Cardiac muscle cell (in vitro differentiated cells and primary cell): Measurements from ENCODE around the gene PTPRD. TPM values are rescaled to one million over a fixed set of nuclear protein-coding genes. Genes with fewer than 3 reads are reported as not detected.

Experiments used
- DNase-seq, 2 donors: peaks; one replicate each; pipeline versions ENCODE4 v3.0.0 to v3.0.0-alpha.2; 2010 to 2017; ENCODE audit warnings: low read depth in 1 of 2, low spot score in 1 of 2
- H3K27ac ChIP-seq: fragments of 200-600 bp; sonication (generic); 2 replicates; pipeline ENCODE4 v1.5.1; 2016
- H3K27me3 ChIP-seq: fragments of 200-600 bp; sonication (generic); 2 replicates; pipeline ENCODE4 v1.6.0; 2016; ENCODE audit warnings: control low read depth
- H3K36me3 ChIP-seq: fragments of 200-600 bp; sonication (generic); 2 replicates; pipeline ENCODE4 v1.5.1; 2016; ENCODE audit warnings: control low read depth
- H3K4me1 ChIP-seq: fragments of 200-600 bp; sonication (generic); 2 replicates; pipeline ENCODE4 v1.8.1; 2017; ENCODE audit warnings: low read depth, mild to moderate bottlenecking, mixed run types
- H3K4me3 ChIP-seq: fragments of 200-600 bp; sonication (generic); 2 replicates; pipeline ENCODE4 v1.5.1; 2016; ENCODE audit warnings: mild to moderate bottlenecking
- H3K9me3 ChIP-seq: fragments of 200-600 bp; sonication (generic); 2 replicates; pipeline ENCODE4 v1.5.1; 2017; ENCODE audit warnings: low read depth, mild to moderate bottlenecking, control low read depth
- polyA plus RNA-seq: library from polyadenylated mRNA; unstranded; fragments of >200 nt; fragmentation: Nextera tagmentation; extraction: Ambion mirVana; gene quantifications from 2 replicates; pipeline ENCODE4 v1.2.1, GENCODE V29; 2016
- total RNA-seq: library from RNA; depleted of rRNA; stranded (reverse); fragments of >200 nt; gene quantifications from 2 replicates; pipeline ENCODE4 v1.2.3, GENCODE V29; 2016
- TF ChIP-seq, protein P1 (sequence below): IDR thresholded peaks from 2 replicates; pipeline ENCODE4 v1.5.1; 2012; ENCODE audit warnings: low read depth, mild to moderate bottlenecking, low read length

Gene PTPRD
- total and polyA plus RNA-seq, 2 experiments from 2014 or later = 37.0 to 287 TPM

DNA sequence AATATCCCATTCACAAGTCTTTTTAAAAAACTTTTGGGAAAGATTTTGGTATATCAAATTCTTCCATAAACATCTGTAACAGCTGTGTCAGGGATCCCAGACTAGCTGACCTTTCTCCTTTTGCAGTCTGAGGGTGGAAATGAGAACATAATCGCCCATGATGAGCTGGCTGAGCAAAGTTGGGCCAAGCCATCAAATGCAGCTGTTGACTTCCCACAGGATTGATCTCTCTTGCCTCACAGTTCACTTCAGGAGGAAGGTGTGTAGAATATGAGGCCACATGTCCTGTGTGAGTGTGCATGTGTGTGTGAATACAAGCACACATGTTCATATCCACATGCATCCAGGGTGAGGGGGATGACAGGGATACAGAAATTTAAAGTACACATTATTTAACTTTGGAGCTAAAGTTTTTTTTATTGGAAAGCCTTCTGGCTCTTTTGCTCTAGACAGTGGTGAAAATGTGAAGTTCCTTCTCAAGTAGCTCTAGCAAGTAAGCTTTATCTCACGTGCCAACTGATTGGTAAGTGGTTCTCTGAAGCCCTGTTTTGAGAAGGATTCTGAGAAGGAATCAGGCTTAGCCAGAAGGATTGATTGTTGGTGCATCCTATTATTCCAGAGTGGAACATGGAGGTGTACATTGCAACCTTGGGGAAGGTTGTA is 2344.5 kb downstream of the PTPRD start:
- TF ChIP-seq, protein P1, sequence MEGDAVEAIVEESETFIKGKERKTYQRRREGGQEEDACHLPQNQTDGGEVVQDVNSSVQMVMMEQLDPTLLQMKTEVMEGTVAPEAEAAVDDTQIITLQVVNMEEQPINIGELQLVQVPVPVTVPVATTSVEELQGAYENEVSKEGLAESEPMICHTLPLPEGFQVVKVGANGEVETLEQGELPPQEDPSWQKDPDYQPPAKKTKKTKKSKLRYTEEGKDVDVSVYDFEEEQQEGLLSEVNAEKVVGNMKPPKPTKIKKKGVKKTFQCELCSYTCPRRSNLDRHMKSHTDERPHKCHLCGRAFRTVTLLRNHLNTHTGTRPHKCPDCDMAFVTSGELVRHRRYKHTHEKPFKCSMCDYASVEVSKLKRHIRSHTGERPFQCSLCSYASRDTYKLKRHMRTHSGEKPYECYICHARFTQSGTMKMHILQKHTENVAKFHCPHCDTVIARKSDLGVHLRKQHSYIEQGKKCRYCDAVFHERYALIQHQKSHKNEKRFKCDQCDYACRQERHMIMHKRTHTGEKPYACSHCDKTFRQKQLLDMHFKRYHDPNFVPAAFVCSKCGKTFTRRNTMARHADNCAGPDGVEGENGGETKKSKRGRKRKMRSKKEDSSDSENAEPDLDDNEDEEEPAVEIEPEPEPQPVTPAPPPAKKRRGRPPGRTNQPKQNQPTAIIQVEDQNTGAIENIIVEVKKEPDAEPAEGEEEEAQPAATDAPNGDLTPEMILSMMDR = no peak
- no peak overlapping the region for H3K4me3 ChIP-seq
- H3K9me3 ChIP-seq = no peaks in the 10 kb centered on the region
- no peaks in the 10 kb centered on the region for H3K27me3 ChIP-seq
- H3K4me1 ChIP-seq = no peaks in the 10 kb centered on the region
- H3K27ac ChIP-seq = no peak overlapping the region
- no peaks in the 10 kb centered on the region for H3K36me3 ChIP-seq
- DNase-seq = no peak

DNA sequence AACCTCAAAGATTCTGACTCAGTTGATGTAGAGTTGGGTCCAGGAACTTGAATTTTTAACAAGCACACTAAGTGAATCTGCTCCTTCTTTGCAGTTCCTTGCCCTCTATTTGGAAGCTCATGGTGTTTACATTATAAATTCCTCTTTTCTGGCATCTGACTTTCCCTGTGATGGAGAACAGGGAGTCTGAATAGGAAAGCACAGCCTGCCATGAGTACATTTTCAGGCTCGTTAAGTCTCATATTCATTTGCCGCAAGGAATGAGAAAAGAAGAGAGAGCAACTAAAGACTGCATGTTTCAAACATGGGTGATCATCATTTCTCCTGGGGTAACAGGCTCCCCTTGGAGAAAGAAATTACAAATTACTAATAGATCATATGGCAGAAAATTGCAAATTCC is 2345.2 kb downstream of the PTPRD start:
- H3K27me3 ChIP-seq = no peaks in the 10 kb centered on the region
- DNase-seq = no peak
- no peaks in the 10 kb centered on the region for H3K4me1 ChIP-seq
- H3K4me3 ChIP-seq = no peak overlapping the region
- H3K27ac ChIP-seq = no peak overlapping the region
- no peaks in the 10 kb centered on the region for H3K36me3 ChIP-seq
- H3K9me3 ChIP-seq = no peaks in the 10 kb centered on the region
- TF ChIP-seq, protein P1 = no peak

DNA sequence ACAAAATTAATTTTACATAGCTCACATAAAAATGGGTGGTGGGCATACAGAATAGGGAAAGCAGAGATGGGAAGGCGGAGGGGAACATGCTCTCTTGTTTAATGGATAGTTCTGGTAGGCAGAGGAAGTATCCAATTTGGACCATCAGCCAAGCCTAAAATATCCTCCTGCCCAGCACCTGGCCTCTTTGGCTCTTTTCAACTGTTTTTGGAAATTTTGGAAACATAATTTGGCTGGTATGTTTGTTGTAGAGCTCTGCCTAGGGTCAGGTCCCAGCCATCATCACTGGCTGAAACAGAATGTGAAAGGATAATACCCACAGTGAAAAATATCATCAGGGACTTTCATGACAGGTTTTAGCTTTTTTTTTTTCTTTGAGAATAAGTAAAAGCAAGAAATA is 2345.9 kb downstream of the PTPRD start:
- Histone ChIP-seq H3K4me3 (no peak overlapping the region), H3K36me3 (no peaks in the 10 kb centered on the region), H3K27ac (no peak overlapping the region), H3K27me3 (no peaks in the 10 kb centered on the region), H3K4me1 (no peaks in the 10 kb centered on the region), H3K9me3 (no peaks in the 10 kb centered on the region)
- TF ChIP-seq, protein P1 = no peak
- no peak for DNase-seq

DNA sequence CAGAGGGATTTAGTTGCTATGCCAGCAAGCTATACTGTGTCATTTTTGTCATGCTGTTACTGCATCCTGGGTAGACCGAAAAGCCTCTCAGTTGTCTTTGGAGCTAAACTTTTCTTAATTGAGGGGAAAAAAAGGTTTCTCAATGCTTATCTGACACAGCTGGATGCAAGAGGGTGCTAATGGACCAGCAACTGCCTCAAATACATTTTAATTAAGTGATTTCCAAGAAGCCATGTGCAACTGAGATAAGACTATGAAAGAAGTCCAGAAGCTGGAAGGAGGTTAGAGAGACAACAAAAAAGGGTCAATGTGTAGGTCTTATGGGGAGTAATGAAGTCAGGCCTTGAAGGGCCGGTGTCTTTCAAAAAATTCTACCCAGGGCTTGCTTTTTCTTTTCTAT is 2347.5 kb downstream of the PTPRD start:
- TF ChIP-seq, protein P1 = no peak
- Histone ChIP-seq H3K4me3 (no peak overlapping the region), H3K36me3 (no peaks in the 10 kb centered on the region), H3K27ac (no peak overlapping the region), H3K4me1 (no peaks in the 10 kb centered on the region), H3K9me3 (no peaks in the 10 kb centered on the region), H3K27me3 (no peaks in the 10 kb centered on the region)
- DNase-seq = no peak
